Skin epidermis (tissue), 12 donors: ENCODE data around the gene SLC35F3.
A peak's percentile ranks its signal among the peaks of the same experiment; 100 is the strongest.
"Not testable (repeated sequence)": the region's sequence is repeated elsewhere in the genome, so short reads cannot be mapped to it uniquely, and the experiment has no call there.

Experiments
- H3K27ac ChIP-seq, 21 experiments: fragments of 200-600 bp; sonication (generic) in 11 of 21; one replicate each; pipeline ENCODE4 v1.5.0; 2020; ENCODE audit warnings: mild to moderate bottlenecking in 3 of 21, inconsistent platforms in 2 of 21, moderate library complexity in 2 of 21
- H3K4me3 ChIP-seq, 7 experiments: fragments of 200-600 bp; sonication (generic) in 2 of 7; one replicate each; pipeline ENCODE4 v1.5.0; 2020; ENCODE audit warnings: inconsistent platforms in 2 of 7, mild to moderate bottlenecking in 2 of 7, moderate library complexity in 1 of 7

SLC35F3 gene

GRCh38 chr1:234295068-234295467, 390.6 kb downstream of the SLC35F3 start:
- Histone ChIP-seq H3K27ac (no peak overlapping the region), H3K4me3 (no peak overlapping the region)

GRCh38 chr1:234295626-234296025, 391.1 kb downstream of the SLC35F3 start:
- Histone ChIP-seq H3K4me3 (no peak overlapping the region), H3K27ac (no peak overlapping the region)

- no peak overlapping the region for H3K4me3 ChIP-seq
- H3K27ac ChIP-seq, result no peak overlapping the region
Observed at GRCh38 chr1:234296496-234296895, 392.0 kb downstream of the SLC35F3 start.

- Histone ChIP-seq H3K4me3 (no peak overlapping the region), H3K27ac (no peak overlapping the region)
Observed at GRCh38 chr1:234297668-234298067, 393.2 kb downstream of the SLC35F3 start.

- Histone ChIP-seq H3K27ac (no peak overlapping the region), H3K4me3 (no peak overlapping the region)
Observed at GRCh38 chr1:234300096-234300495, 395.6 kb downstream of the SLC35F3 start.

GRCh38 chr1:234301663-234302062, 397.2 kb downstream of the SLC35F3 start:
- H3K4me3 ChIP-seq, H3K27ac ChIP-seq: not testable (repeated sequence)

GRCh38 chr1:234302354-234302962, 398.0 kb downstream of the SLC35F3 start:
- Histone ChIP-seq H3K4me3 (no peak overlapping the region), H3K27ac (no peak overlapping the region)

- no peak overlapping the region for H3K27ac ChIP-seq
- H3K4me3 ChIP-seq, result no peak overlapping the region
Observed at GRCh38 chr1:234303231-234303630, 398.8 kb downstream of the SLC35F3 start.

- H3K4me3 ChIP-seq, result no peak overlapping the region
- no peak overlapping the region for H3K27ac ChIP-seq
Observed at GRCh38 chr1:234307726-234308125, 403.2 kb downstream of the SLC35F3 start.

GRCh38 chr1:234309243-234309597, 404.7 kb downstream of the SLC35F3 start:
- no peak overlapping the region for H3K27ac ChIP-seq

GRCh38 chr1:234309598-234310459, 405.4 kb downstream of the SLC35F3 start:
- peak overlapping the region in 1 of 7 experiments; percentile 3 for H3K4me3 ChIP-seq
- H3K27ac ChIP-seq, result no peak overlapping the region

More at GRCh38 chr1:234309243-234309597, 404.7 kb downstream of the SLC35F3 start:
- H3K4me3 ChIP-seq, result no peak overlapping the region

GRCh38 chr1:234310460-234310817, 406.0 kb downstream of the SLC35F3 start:
- Histone ChIP-seq H3K4me3 (no peak overlapping the region), H3K27ac (no peak overlapping the region)

- Histone ChIP-seq H3K4me3 (no peak overlapping the region), H3K27ac (no peak overlapping the region)
Observed at GRCh38 chr1:234311414-234311813, 406.9 kb downstream of the SLC35F3 start.

GRCh38 chr1:234313171-234313570, 408.7 kb downstream of the SLC35F3 start:
- H3K27ac ChIP-seq, result peak overlapping the region in 2 of 21 experiments; percentile 76 to 87
- no peak overlapping the region for H3K4me3 ChIP-seq

- no peak overlapping the region for H3K4me3 ChIP-seq
- H3K27ac ChIP-seq, result peak overlapping the region in 9 of 21 experiments; percentile 19 to 87 (median 68)
Observed at GRCh38 chr1:234315091-234315541, 410.6 kb downstream of the SLC35F3 start.

GRCh38 chr1:234315588-234315987, 411.1 kb downstream of the SLC35F3 start:
- Histone ChIP-seq H3K27ac (peak overlapping the region in 10 of 21 experiments; percentile 25 to 87 (median 41)), H3K4me3 (no peak overlapping the region)

GRCh38 chr1:234316486-234316885, 412.0 kb downstream of the SLC35F3 start:
- Histone ChIP-seq H3K4me3 (no peak overlapping the region), H3K27ac (peak overlapping the region in 6 of 21 experiments; percentile 21 to 87 (median 59))

- Histone ChIP-seq H3K27ac (peak overlapping the region in 5 of 21 experiments; percentile 21 to 87 (median 50)), H3K4me3 (no peak overlapping the region)
Observed at GRCh38 chr1:234316937-234317336, 412.5 kb downstream of the SLC35F3 start.

- H3K27ac ChIP-seq, result no peak overlapping the region
- no peak overlapping the region for H3K4me3 ChIP-seq
Observed at GRCh38 chr1:234320069-234320468, 415.6 kb downstream of the SLC35F3 start.

- Histone ChIP-seq H3K4me3 (no peak overlapping the region), H3K27ac (peak overlapping the region in 1 of 21 experiments; percentile 16)
Observed at GRCh38 chr1:234320549-234320948, 416.1 kb downstream of the SLC35F3 start.

GRCh38 chr1:234321231-234321630, 416.8 kb downstream of the SLC35F3 start:
- Histone ChIP-seq H3K4me3 (no peak overlapping the region), H3K27ac (peak overlapping the region in 1 of 21 experiments; percentile 16)
